Chondrocyte (in vitro differentiated cells): ENCODE measurements around the gene FASTKD2. TPM values are rescaled to one million over a fixed set of nuclear protein-coding genes. Genes with fewer than 3 reads are reported as not detected.

Source experiments
- DNase-seq: peaks from one replicate; pipeline ENCODE4 v3.0.0; 2021; ENCODE audit warnings: mixed read lengths, low spot score
- H3K27ac Mint-ChIP-seq: one replicate; pipeline ENCODE4 v1.8.0; 2021; ENCODE audit warnings: mild to moderate bottlenecking, moderate library complexity, mixed read lengths; ENCODE audit not compliant: unreplicated experiment
- H3K27me3 Mint-ChIP-seq: 2 replicates; pipeline ENCODE4 v1.8.0; 2021; ENCODE audit warnings: low read depth, mixed read lengths
- H3K36me3 Mint-ChIP-seq: 2 replicates; pipeline ENCODE4 v1.8.0; 2021; ENCODE audit warnings: low read depth, mixed read lengths
- H3K4me1 Mint-ChIP-seq: 2 replicates; pipeline ENCODE4 v1.8.0; 2021; ENCODE audit warnings: low read depth, mild to moderate bottlenecking, mixed read lengths
- H3K4me3 Mint-ChIP-seq: one replicate; pipeline ENCODE4 v1.8.0; 2021; ENCODE audit warnings: mild to moderate bottlenecking, moderate library complexity, mixed read lengths; ENCODE audit not compliant: unreplicated experiment
- H3K9me3 Mint-ChIP-seq: 2 replicates; pipeline ENCODE4 v1.8.0; 2021; ENCODE audit warnings: low read depth, mixed read lengths
- total RNA-seq: library from RNA; stranded (reverse); gene quantifications from 3 replicates; pipeline ENCODE4 v1.2.1, GENCODE V29; 2021
- TF ChIP-seq, protein P1 (sequence below): fragments of 200-600 bp; sonication (generic); IDR thresholded peaks from 2 replicates; pipeline ENCODE4 v1.5.0; 2021; ENCODE audit warnings: antibody characterized with exemption, mild to moderate bottlenecking, moderate library complexity

Gene FASTKD2
- total RNA-seq, 1 donor from 2014 or later = 15.7 TPM

GRCh38 chr2:206800506-206801417 is 35.4 kb downstream of the FASTKD2 start:
- Mint-ChIP-seq H3K4me1 (peaks cover 8% of the 10 kb centered on the region), H3K27ac (no peak overlapping the region), H3K4me3 (no peak overlapping the region), H3K36me3 (peaks cover 2% of the 10 kb centered on the region), H3K9me3 (no peaks in the 10 kb centered on the region), H3K27me3 (no peaks in the 10 kb centered on the region)
- TF ChIP-seq, protein P1, sequence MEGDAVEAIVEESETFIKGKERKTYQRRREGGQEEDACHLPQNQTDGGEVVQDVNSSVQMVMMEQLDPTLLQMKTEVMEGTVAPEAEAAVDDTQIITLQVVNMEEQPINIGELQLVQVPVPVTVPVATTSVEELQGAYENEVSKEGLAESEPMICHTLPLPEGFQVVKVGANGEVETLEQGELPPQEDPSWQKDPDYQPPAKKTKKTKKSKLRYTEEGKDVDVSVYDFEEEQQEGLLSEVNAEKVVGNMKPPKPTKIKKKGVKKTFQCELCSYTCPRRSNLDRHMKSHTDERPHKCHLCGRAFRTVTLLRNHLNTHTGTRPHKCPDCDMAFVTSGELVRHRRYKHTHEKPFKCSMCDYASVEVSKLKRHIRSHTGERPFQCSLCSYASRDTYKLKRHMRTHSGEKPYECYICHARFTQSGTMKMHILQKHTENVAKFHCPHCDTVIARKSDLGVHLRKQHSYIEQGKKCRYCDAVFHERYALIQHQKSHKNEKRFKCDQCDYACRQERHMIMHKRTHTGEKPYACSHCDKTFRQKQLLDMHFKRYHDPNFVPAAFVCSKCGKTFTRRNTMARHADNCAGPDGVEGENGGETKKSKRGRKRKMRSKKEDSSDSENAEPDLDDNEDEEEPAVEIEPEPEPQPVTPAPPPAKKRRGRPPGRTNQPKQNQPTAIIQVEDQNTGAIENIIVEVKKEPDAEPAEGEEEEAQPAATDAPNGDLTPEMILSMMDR = peak; percentile 90
- no peak for DNase-seq

- H3K36me3 Mint-ChIP-seq = peaks cover under 1% of the 10 kb centered on the region
- H3K27ac Mint-ChIP-seq = no peak overlapping the region
- H3K9me3 Mint-ChIP-seq = no peaks in the 10 kb centered on the region
- TF ChIP-seq, protein P1 = no peak
- peaks cover 8% of the 10 kb centered on the region for H3K4me1 Mint-ChIP-seq
- no peak overlapping the region for H3K4me3 Mint-ChIP-seq
- H3K27me3 Mint-ChIP-seq = no peaks in the 10 kb centered on the region
- no peak for DNase-seq
These were observed 36.2 kb downstream of the FASTKD2 start for GRCh38 chr2:206801418-206802189.

DNA sequence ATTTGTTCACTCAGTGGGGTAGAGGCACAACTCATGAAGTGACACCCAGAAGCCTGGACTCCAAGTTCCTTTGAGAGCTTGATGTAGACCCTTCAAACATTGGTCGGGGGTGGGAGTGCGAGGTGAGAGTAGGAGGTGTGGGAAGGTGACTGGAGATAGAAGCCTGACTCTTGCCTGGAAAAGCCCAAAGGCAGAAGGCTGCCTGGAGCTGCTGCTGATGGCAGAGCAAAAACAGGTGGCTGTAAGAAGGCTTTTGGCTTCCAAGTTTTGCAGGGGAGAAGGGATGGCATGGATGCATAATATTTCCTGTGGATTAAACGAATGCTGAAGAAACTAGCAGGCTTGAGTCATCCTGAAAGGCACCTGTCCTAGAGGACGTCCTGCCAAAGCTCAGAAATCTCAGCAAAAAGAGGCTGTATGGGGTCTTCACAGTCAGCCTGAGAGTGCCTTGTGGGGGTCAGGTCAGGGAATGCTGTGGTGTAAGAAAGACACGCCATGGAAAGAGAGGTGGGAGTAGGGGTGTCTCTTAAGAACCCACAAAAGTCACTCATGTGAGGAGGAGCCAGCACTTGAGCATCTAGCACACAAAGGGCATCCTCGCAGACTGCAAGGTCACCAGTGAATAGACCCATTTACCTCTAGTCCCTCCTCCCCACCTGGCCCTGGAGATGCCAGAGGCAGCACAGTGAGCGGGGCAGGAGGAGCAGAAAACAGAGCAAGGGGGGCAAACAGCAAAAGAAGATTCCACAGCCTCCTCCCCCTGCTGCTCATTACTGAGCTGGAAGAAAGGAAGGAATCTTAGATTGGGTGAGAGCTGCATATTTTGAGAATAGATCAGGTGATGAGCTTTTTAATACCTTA is 37.5 kb downstream of the FASTKD2 start:
- Mint-ChIP-seq H3K9me3 (no peaks in the 10 kb centered on the region), H3K27me3 (no peaks in the 10 kb centered on the region), H3K27ac (no peak overlapping the region), H3K36me3 (no peaks in the 10 kb centered on the region), H3K4me3 (no peak overlapping the region), H3K4me1 (peaks cover 8% of the 10 kb centered on the region)
- TF ChIP-seq, protein P1 = no peak
- DNase-seq = no peak

- Mint-ChIP-seq H3K27me3 (no peaks in the 10 kb centered on the region), H3K4me3 (no peak overlapping the region), H3K9me3 (no peaks in the 10 kb centered on the region), H3K27ac (no peak overlapping the region), H3K4me1 (peaks cover 8% of the 10 kb centered on the region), H3K36me3 (no peaks in the 10 kb centered on the region)
- no peak for DNase-seq
- TF ChIP-seq, protein P1 = no peak
These were observed 38.9 kb downstream of the FASTKD2 start for GRCh38 chr2:206804326-206804725.
